ENCODE data around the gene HPCA. TPM values are rescaled to one million over a fixed set of nuclear protein-coding genes. Genes with fewer than 3 reads are reported as not detected.

The HPCA gene
- total and polyA plus RNA-seq, 2 experiments from 2014 or later = not detected

- no peaks in the 10 kb centered on the region for H3K4me1 ChIP-seq (ENCODE audit: insufficient read depth)
- H3K27me3 ChIP-seq (replicated peaks; ENCODE audit: insufficient read depth) = no peaks in the 10 kb centered on the region
- no peak for TF ChIP-seq EZH2 (IDR thresholded peaks at IDR 0.05; ENCODE audit: insufficient read depth, poor library complexity, severe bottlenecking)
- no peak for TF ChIP-seq EZH2phosphoT487 (IDR thresholded peaks at IDR 0.05; ENCODE audit: insufficient read depth, low read depth)
- no peaks in the 10 kb centered on the region for H3K9me3 ChIP-seq (ENCODE audit: low read depth)
- in situ Hi-C loops (cut with MboI) = no loop called here
- no peaks in the 10 kb centered on the region; the same call in 1 of the 2 replicates for H3F3A ChIP-seq (ENCODE audit: insufficient read depth)
- DNase-seq = no peak
- H3K9ac ChIP-seq = no peak overlapping the region
- 72 to 77% methylated on average over 2 of the region's 2 CpGs for WGBS, 2 experiments (ENCODE audit: low coverage in 1 of 2, low lambda C conversion rate in 2 of 2, missing lambda C conversion rate in 2 of 2)
- H4K20me1 ChIP-seq (ENCODE audit: insufficient read depth) = no peaks in the 10 kb centered on the region
- no peak overlapping the region for H3K4me3 ChIP-seq
- no peak overlapping the region for H3K27ac ChIP-seq
- H3K4me2 ChIP-seq (ENCODE audit: unreplicated experiment) = no peak overlapping the region
- H3K36me3 ChIP-seq (ENCODE audit: low read depth) = no peaks in the 10 kb centered on the region
- no peaks in the 10 kb centered on the region for H3K9me2 ChIP-seq (ENCODE audit: insufficient read depth)
- H3K79me2 ChIP-seq (ENCODE audit: insufficient read depth) = no peaks in the 10 kb centered on the region
- no peak overlapping the region for H2AFZ ChIP-seq
Observed at GRCh38 chr1:32927441-32927840, 41.1 kb downstream of the HPCA start.

GRCh38 chr1:32928285-32928684 lies 42.0 kb downstream of the HPCA start:
- H2AFZ ChIP-seq = no peak overlapping the region
- H4K20me1 ChIP-seq (ENCODE audit: insufficient read depth) = no peaks in the 10 kb centered on the region
- no peaks in the 10 kb centered on the region for H3K36me3 ChIP-seq (ENCODE audit: low read depth)
- H3K9me2 ChIP-seq (ENCODE audit: insufficient read depth) = no peaks in the 10 kb centered on the region
- no peak overlapping the region for H3K27ac ChIP-seq
- 53 to 69% methylated on average over 2 of the region's 2 CpGs for WGBS, 2 experiments (ENCODE audit: low coverage in 1 of 2, low lambda C conversion rate in 2 of 2, missing lambda C conversion rate in 2 of 2)
- H3F3A ChIP-seq (ENCODE audit: insufficient read depth) = no peaks in the 10 kb centered on the region; the same call in 1 of the 2 replicates
- no peak for DNase-seq
- H3K79me2 ChIP-seq (ENCODE audit: insufficient read depth) = no peaks in the 10 kb centered on the region
- no peak overlapping the region for H3K4me2 ChIP-seq (ENCODE audit: unreplicated experiment)
- no peak overlapping the region for H3K9ac ChIP-seq
- no peaks in the 10 kb centered on the region for H3K4me1 ChIP-seq (ENCODE audit: insufficient read depth)
- no peaks in the 10 kb centered on the region for H3K9me3 ChIP-seq (ENCODE audit: low read depth)
- no peak overlapping the region for H3K4me3 ChIP-seq
- H3K27me3 ChIP-seq (replicated peaks; ENCODE audit: insufficient read depth) = no peaks in the 10 kb centered on the region
- TF ChIP-seq EZH2 (IDR thresholded peaks at IDR 0.05; ENCODE audit: insufficient read depth, poor library complexity, severe bottlenecking) (no peak), EZH2phosphoT487 (IDR thresholded peaks at IDR 0.05; ENCODE audit: insufficient read depth, low read depth) (no peak)
- in situ Hi-C loops (cut with MboI) = no loop called here

GRCh38 chr1:32928715-32929114 lies 42.4 kb downstream of the HPCA start:
- no peaks in the 10 kb centered on the region for H3K79me2 ChIP-seq (ENCODE audit: insufficient read depth)
- no peak overlapping the region for H2AFZ ChIP-seq
- peaks cover 2% of the 10 kb centered on the region; the same call in 1 of the 2 replicates for H3K4me1 ChIP-seq (ENCODE audit: insufficient read depth)
- no peak overlapping the region for H3K27ac ChIP-seq
- peaks cover 2% of the 10 kb centered on the region for H3F3A ChIP-seq (ENCODE audit: insufficient read depth)
- WGBS, 2 experiments (ENCODE audit: low coverage in 1 of 2, low lambda C conversion rate in 2 of 2, missing lambda C conversion rate in 2 of 2) = 53 to 56% methylated on average over 8 of the region's 8 CpGs
- H3K9me3 ChIP-seq (ENCODE audit: low read depth) = no peaks in the 10 kb centered on the region
- no peak overlapping the region for H3K9ac ChIP-seq
- in situ Hi-C loops (cut with MboI) = no loop called here
- no peaks in the 10 kb centered on the region for H3K27me3 ChIP-seq (replicated peaks; ENCODE audit: insufficient read depth)
- no peaks in the 10 kb centered on the region for H3K9me2 ChIP-seq (ENCODE audit: insufficient read depth)
- TF ChIP-seq EZH2phosphoT487 (IDR thresholded peaks at IDR 0.05; ENCODE audit: insufficient read depth, low read depth) (no peak), EZH2 (IDR thresholded peaks at IDR 0.05; ENCODE audit: insufficient read depth, poor library complexity, severe bottlenecking) (no peak)
- H3K4me2 ChIP-seq (ENCODE audit: unreplicated experiment) = no peak overlapping the region
- H4K20me1 ChIP-seq (ENCODE audit: insufficient read depth) = no peaks in the 10 kb centered on the region
- DNase-seq = peak; percentile 34
- H3K36me3 ChIP-seq (ENCODE audit: low read depth) = no peaks in the 10 kb centered on the region
- no peak overlapping the region for H3K4me3 ChIP-seq

- 57 to 61% methylated on average over 2 of the region's 2 CpGs for WGBS, 2 experiments (ENCODE audit: low coverage in 1 of 2, low lambda C conversion rate in 2 of 2, missing lambda C conversion rate in 2 of 2)
- H3K4me1 ChIP-seq (ENCODE audit: insufficient read depth) = peaks cover 6% of the 10 kb centered on the region; the same call in 1 of the 2 replicates
- TF ChIP-seq EZH2phosphoT487 (IDR thresholded peaks at IDR 0.05; ENCODE audit: insufficient read depth, low read depth) = no peak
- TF ChIP-seq EZH2 (IDR thresholded peaks at IDR 0.05; ENCODE audit: insufficient read depth, poor library complexity, severe bottlenecking) = no peak
- no peaks in the 10 kb centered on the region for H3K27me3 ChIP-seq (replicated peaks; ENCODE audit: insufficient read depth)
- H3F3A ChIP-seq (ENCODE audit: insufficient read depth) = peaks cover 6% of the 10 kb centered on the region
- no peak overlapping the region for H3K27ac ChIP-seq
- H4K20me1 ChIP-seq (ENCODE audit: insufficient read depth) = no peaks in the 10 kb centered on the region
- H3K36me3 ChIP-seq (ENCODE audit: low read depth) = no peaks in the 10 kb centered on the region
- no peaks in the 10 kb centered on the region for H3K9me3 ChIP-seq (ENCODE audit: low read depth)
- H3K9me2 ChIP-seq (ENCODE audit: insufficient read depth) = no peaks in the 10 kb centered on the region
- no peak for DNase-seq
- no peak overlapping the region for H2AFZ ChIP-seq
- no peaks in the 10 kb centered on the region for H3K79me2 ChIP-seq (ENCODE audit: insufficient read depth)
- no peak overlapping the region for H3K4me3 ChIP-seq
- in situ Hi-C loops (cut with MboI) = no loop called here
- H3K9ac ChIP-seq = no peak overlapping the region
- H3K4me2 ChIP-seq (ENCODE audit: unreplicated experiment) = no peak overlapping the region
Observed at GRCh38 chr1:32929366-32929765, 43.1 kb downstream of the HPCA start.

GRCh38 chr1:32931760-32932159 lies 45.5 kb downstream of the HPCA start:
- H3K27ac ChIP-seq = no peak overlapping the region
- no peak for TF ChIP-seq EZH2 (IDR thresholded peaks at IDR 0.05; ENCODE audit: insufficient read depth, poor library complexity, severe bottlenecking)
- TF ChIP-seq EZH2phosphoT487 (IDR thresholded peaks at IDR 0.05; ENCODE audit: insufficient read depth, low read depth) = no peak
- no peak overlapping the region for H3K4me3 ChIP-seq
- no peaks in the 10 kb centered on the region for H3K27me3 ChIP-seq (replicated peaks; ENCODE audit: insufficient read depth)
- H2AFZ ChIP-seq = no peak overlapping the region
- no peak for DNase-seq
- no peaks in the 10 kb centered on the region for H3K9me3 ChIP-seq (ENCODE audit: low read depth)
- no peaks in the 10 kb centered on the region for H3K79me2 ChIP-seq (ENCODE audit: insufficient read depth)
- H3K9ac ChIP-seq = no peak overlapping the region
- no peaks in the 10 kb centered on the region for H4K20me1 ChIP-seq (ENCODE audit: insufficient read depth)
- H3K36me3 ChIP-seq (ENCODE audit: low read depth) = no peaks in the 10 kb centered on the region
- H3K4me1 ChIP-seq (ENCODE audit: insufficient read depth) = peaks cover 6% of the 10 kb centered on the region; the same call in 1 of the 2 replicates
- 91 to 93% methylated on average over 1 of the region's 1 CpG for WGBS, 2 experiments (ENCODE audit: low coverage in 1 of 2, low lambda C conversion rate in 2 of 2, missing lambda C conversion rate in 2 of 2)
- no peaks in the 10 kb centered on the region for H3K9me2 ChIP-seq (ENCODE audit: insufficient read depth)
- H3F3A ChIP-seq (ENCODE audit: insufficient read depth) = peaks cover 6% of the 10 kb centered on the region
- H3K4me2 ChIP-seq (ENCODE audit: unreplicated experiment) = no peak overlapping the region
- in situ Hi-C loops (cut with MboI) = no loop called here

All from GM23248 (cell line).